ENCODE results near the gene SRGAP1. TPM values are rescaled to one million over a fixed set of nuclear protein-coding genes. Genes with fewer than 3 reads are reported as not detected.
A peak's percentile ranks its signal among the peaks of the same experiment; 100 is the strongest.

The SRGAP1 gene
- total and polyA plus RNA-seq, 2 of the 4 experiments (the other 2 are of a cell fraction) = 10.0 to 10.2 TPM

DNA sequence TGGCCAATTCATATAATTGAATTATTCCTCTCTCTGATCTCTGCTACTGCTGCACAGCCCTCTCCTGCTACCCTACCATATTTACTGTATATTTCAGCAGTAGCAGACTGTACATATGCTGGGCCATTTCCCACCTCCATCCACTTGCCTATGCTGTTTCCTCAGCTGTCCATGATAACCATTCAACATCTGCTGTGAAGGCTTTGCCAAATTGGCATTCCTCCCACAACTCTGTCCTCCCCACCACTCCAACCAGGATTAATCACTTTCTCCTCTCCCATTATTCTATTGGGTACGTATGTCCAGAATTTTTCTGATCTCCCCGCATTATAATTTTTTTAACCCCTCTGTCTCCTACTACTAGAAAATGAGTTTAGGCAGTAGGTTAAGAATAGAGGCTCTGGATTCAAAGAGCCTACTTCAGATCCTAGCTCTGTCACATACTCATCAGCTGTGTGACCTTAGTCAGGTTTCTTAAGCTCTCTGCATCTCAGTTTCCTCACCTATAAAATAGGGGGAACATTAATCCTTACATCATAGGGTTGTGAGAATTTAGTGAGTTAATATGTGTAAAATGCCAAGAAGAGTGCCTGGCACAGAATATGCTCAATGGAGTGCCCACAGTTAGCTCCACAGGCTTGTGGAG, 254.3 kb downstream of the SRGAP1 start (continued):
- TF ChIP-seq SMC3 (IDR thresholded peaks at IDR 0.05; ENCODE audit: low read depth, low read length) = no peak

DNA sequence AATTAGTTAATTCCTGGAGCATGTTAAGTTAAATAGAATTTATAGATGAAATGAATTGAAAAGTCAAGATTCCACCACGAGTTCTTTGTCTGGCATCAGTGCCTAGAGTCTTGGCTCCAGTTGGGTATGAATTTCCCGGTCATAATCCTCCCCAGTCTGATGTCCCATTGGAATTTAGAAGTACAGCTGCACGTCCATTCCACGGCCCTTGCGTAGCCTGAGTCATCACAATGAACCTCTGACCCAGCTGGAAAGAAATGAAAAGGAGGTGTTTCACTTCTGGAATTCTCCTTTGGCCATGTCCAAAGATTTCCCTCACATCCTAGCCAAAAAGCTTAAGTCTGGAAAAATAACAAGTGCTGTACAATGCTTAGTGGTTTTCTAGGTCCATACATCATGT, 254.9 kb downstream of the SRGAP1 start:
- WGBS, 2 experiments (ENCODE audit: extremely low coverage in 2 of 2, insufficient read length in 1 of 2) = no CpG with 5 or more reads among the region's 5 CpGs
- H4K8ac ChIP-seq (ENCODE audit: low read depth in 2 of 2, low read length in 2 of 2) = peak overlapping the region; percentile 8 to 46; a peak in 3 of 4 replicates
- no peak overlapping the region for H2AK9ac ChIP-seq (replicated peaks; ENCODE audit: low read depth, low read length, poor library complexity)
- peak overlapping the region; percentile 64 for H3K27ac ChIP-seq (ENCODE audit: insufficient read depth, low read length)
- H4K91ac ChIP-seq (ENCODE audit: insufficient read depth, low read depth, low read length) = peak overlapping the region; percentile 39
- H3K9me3 ChIP-seq (ENCODE audit: control insufficient read depth, insufficient read depth, low read length) = no peaks in the 10 kb centered on the region
- ChIA-PET POLR2A (ENCODE audit: unreplicated experiment) (no interaction called here), CTCF (interaction anchor here (0.6 to 1.3 kb wide), 2 partner anchors 8 to 256 kb away, joined by 3 to 5 read pairs; no protein-coding TSS in a partner anchor)
- H4K20me1 ChIP-seq (ENCODE audit: insufficient read depth, low read length) = no peaks in the 10 kb centered on the region
- H3K79me1 ChIP-seq (ENCODE audit: low read depth in 1 of 2, low read length in 2 of 2) = peaks cover 19 to 51% of the 10 kb centered on the region in 2 experiments; a peak in 3 of 4 replicates
- peaks cover 6% of the 10 kb centered on the region for H3K9me1 ChIP-seq (ENCODE audit: insufficient read depth, low read length)
- peak overlapping the region; percentile 68 for H2BK20ac ChIP-seq (ENCODE audit: low read depth, low read length)
- peak overlapping the region; percentile 39; the same call in 1 of the 2 replicates for H3K14ac ChIP-seq (replicated peaks; ENCODE audit: low read depth, low read length)
- no peak overlapping the region for H3K4me3 ChIP-seq (ENCODE audit: insufficient read depth, low read depth, low read length)
- peak overlapping the region; percentile 10; the same call in 1 of the 2 replicates for H2AK5ac ChIP-seq (ENCODE audit: low read depth, low read length)
- peak overlapping the region; percentile 73 for H2BK120ac ChIP-seq (ENCODE audit: low read depth, low read length)
- intact Hi-C loops (cut with micrococcal nuclease) (loop anchor here (5.0 kb wide), 1 partner anchor 182 kb away; no protein-coding TSS in a partner anchor), dilution Hi-C loops (cut with HindIII; ENCODE audit: low sequenced_read_pairs, unreplicated experiment) (no loop called here), in situ Hi-C loops (cut with MboI; ENCODE audit: low sequenced_read_pairs) (no loop called here)
- DNase-seq (peak; percentile 96), ATAC-seq (ENCODE audit: low read depth) (peak; percentile 85)
- peak overlapping the region; percentile 21; the same call in 1 of the 2 replicates for H4K5ac ChIP-seq (ENCODE audit: low read depth, low read length)
- no peak overlapping the region for H3K56ac ChIP-seq (ENCODE audit: extremely low read depth, insufficient read depth, low read length)
- peak overlapping the region; percentile 32; the same call in 1 of the 2 replicates for H3K18ac ChIP-seq (ENCODE audit: low read depth, low read length)
- no peak overlapping the region for H3K23ac ChIP-seq (ENCODE audit: low read depth, low read length)
- BruUV-seq (replicated peaks) = no TSS peak
- H3K4ac ChIP-seq (ENCODE audit: low read depth, low read length) = peak overlapping the region; percentile 70
- peaks cover 17% of the 10 kb centered on the region for H3K4me1 ChIP-seq (ENCODE audit: control insufficient read depth, insufficient read depth, low read length)
- H3K4me2 ChIP-seq (ENCODE audit: low read depth, low read length) = peak overlapping the region; percentile 23; the same call in 1 of the 2 replicates
- TF ChIP-seq RAD21 (IDR thresholded peaks at IDR 0.05; ENCODE audit: low read length) = no peak; the same call in 1 of the 2 replicates
- 0 out of 2 replicates have a peak, but pooled peaks have one; percentile 12 for TF ChIP-seq MAZ (IDR thresholded peaks at IDR 0.05; ENCODE audit: borderline replicate concordance, low read depth, low read length)
- no peak for TF ChIP-seq CEBPB (IDR thresholded peaks at IDR 0.05; ENCODE audit: low read depth, low read length)
- no peak for TF ChIP-seq POLR2A (IDR thresholded peaks at IDR 0.05; ENCODE audit: low read depth, low read length)
- TF ChIP-seq MXI1 (IDR thresholded peaks at IDR 0.05; ENCODE audit: borderline replicate concordance, low read depth, low read length) = peak; percentile 46; the same call in 1 of the 2 replicates
- no peak for TF ChIP-seq RCOR1 (IDR thresholded peaks at IDR 0.05; ENCODE audit: insufficient replicate concordance, low read length)
- TF ChIP-seq SMC3 (IDR thresholded peaks at IDR 0.05; ENCODE audit: low read depth, low read length) = no peak
- peak; percentile 31; the same call in 1 of the 2 replicates for TF ChIP-seq MAFK (IDR thresholded peaks at IDR 0.05; ENCODE audit: low read depth, low read length)
- peak; percentile 44; the same call in 1 of the 2 replicates for TF ChIP-seq BHLHE40 (IDR thresholded peaks at IDR 0.05; ENCODE audit: low read depth, low read length)
- peak; percentile 62; the same call in 1 of the 2 replicates for TF ChIP-seq FOS (IDR thresholded peaks at IDR 0.05; ENCODE audit: low read depth, low read length)
- TF ChIP-seq RFX5 (IDR thresholded peaks at IDR 0.05; ENCODE audit: low read depth, low read length) = no peak
- no peak overlapping the region for H3K9ac ChIP-seq (ENCODE audit: low read depth, low read length)
- peak overlapping the region; percentile 78 for H2BK5ac ChIP-seq (ENCODE audit: low read depth, low read length, poor library complexity, severe bottlenecking)
- H3K27me3 ChIP-seq (ENCODE audit: control insufficient read depth, insufficient read depth, low read length) = no peaks in the 10 kb centered on the region
- no peak overlapping the region for H2AFZ ChIP-seq (replicated peaks; ENCODE audit: low read length, poor library complexity)
- H2BK15ac ChIP-seq (ENCODE audit: low read depth, low read length) = peak overlapping the region; percentile 86; the same call in 1 of the 3 replicates
- peaks cover 23% of the 10 kb centered on the region for H3K36me3 ChIP-seq (ENCODE audit: control insufficient read depth, insufficient read depth, low read length)
